Peyer's patch (tissue), 4 donors: Measurements from ENCODE around the gene PLXNC1. TPM values are rescaled to one million over a fixed set of nuclear protein-coding genes. Genes with fewer than 3 reads are reported as not detected.

Experiments
- DNase-seq, 3 donors: peaks; one replicate each; pipeline ENCODE4 v3.0.0-alpha.2; 2017 to 2019
- H3K27ac ChIP-seq, 4 donors: fragments of 200-600 bp; sonication (generic); one replicate each; pipeline ENCODE4 v1.5.1; 2016 to 2019
- H3K27me3 ChIP-seq, 2 donors: fragments of 200-600 bp; sonication (generic); one replicate each; pipeline ENCODE4 v1.5.1; 2019
- H3K36me3 ChIP-seq, 3 donors: fragments of 200-600 bp; sonication (generic); one replicate each; pipeline ENCODE4 v1.5.1; 2016 to 2019
- H3K4me1 ChIP-seq, 4 donors: fragments of 200-600 bp; sonication (generic); one replicate each; pipeline ENCODE4 v1.5.1; 2016 to 2019
- H3K4me3 ChIP-seq, 4 donors: fragments of 200-600 bp; sonication (generic); 1 replicate in 3 of 4; 2 replicates in 1 of 4; pipeline ENCODE4 v1.5.1; 2016 to 2019; ENCODE audit warnings: mild to moderate bottlenecking in 1 of 4
- H3K9me3 ChIP-seq, 4 donors: fragments of 200-600 bp; sonication (generic); one replicate each; pipeline ENCODE4 v1.5.1; 2016 to 2019; ENCODE audit warnings: mild to moderate bottlenecking in 1 of 4
- POLR2A ChIP-seq, 2 donors: fragments of 450-650 bp; IDR thresholded peaks; one replicate each; pipeline ENCODE4 v1.5.1; 2017; ENCODE audit warnings: antibody characterized with exemption in 2 of 2, mild to moderate bottlenecking in 2 of 2, moderate library complexity in 2 of 2
- total RNA-seq, 4 donors: library from RNA; depleted of rRNA; stranded (reverse); fragments of >200 nt; gene quantifications; one replicate each; pipeline ENCODE4 v1.1.0, GENCODE V29; 2016
- TF ChIP-seq, protein P1 (sequence below), 6 experiments: fragments of 450-650 bp in 4 of 6; fragments of 200-600 bp in 2 of 6; sonication (generic) in 1 of 6; IDR thresholded peaks; one replicate each; pipeline ENCODE4 v1.5.1; 2017 to 2019; ENCODE audit warnings: antibody characterized with exemption in 6 of 6, mild to moderate bottlenecking in 3 of 6, moderate library complexity in 1 of 6

The PLXNC1 gene
- total RNA-seq, 4 donors from 2014 or later, result 0.88 to 21.5 (median 5.1) TPM

DNA sequence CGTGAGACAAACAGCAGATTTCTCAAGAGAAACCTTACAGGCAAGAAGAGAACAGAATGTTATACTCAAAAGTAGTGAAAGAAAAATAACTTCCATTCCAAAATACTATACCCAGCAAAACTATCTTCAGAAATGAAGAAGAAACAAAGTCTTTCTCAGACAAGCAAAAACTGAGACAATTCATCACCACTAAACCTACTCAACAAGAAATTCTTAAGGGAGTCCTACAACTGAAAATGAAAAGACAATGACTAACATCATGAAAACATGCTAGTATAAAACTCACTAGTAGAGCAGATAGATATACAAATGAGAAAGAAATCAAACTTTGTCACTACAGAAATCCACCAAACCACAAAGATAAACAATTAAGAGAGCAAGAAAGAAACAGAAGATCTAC is 204.8 kb downstream of the PLXNC1 start:
- no peak for TF ChIP-seq POLR2A (IDR thresholded peaks at IDR 0.05)
- TF ChIP-seq, protein P1, sequence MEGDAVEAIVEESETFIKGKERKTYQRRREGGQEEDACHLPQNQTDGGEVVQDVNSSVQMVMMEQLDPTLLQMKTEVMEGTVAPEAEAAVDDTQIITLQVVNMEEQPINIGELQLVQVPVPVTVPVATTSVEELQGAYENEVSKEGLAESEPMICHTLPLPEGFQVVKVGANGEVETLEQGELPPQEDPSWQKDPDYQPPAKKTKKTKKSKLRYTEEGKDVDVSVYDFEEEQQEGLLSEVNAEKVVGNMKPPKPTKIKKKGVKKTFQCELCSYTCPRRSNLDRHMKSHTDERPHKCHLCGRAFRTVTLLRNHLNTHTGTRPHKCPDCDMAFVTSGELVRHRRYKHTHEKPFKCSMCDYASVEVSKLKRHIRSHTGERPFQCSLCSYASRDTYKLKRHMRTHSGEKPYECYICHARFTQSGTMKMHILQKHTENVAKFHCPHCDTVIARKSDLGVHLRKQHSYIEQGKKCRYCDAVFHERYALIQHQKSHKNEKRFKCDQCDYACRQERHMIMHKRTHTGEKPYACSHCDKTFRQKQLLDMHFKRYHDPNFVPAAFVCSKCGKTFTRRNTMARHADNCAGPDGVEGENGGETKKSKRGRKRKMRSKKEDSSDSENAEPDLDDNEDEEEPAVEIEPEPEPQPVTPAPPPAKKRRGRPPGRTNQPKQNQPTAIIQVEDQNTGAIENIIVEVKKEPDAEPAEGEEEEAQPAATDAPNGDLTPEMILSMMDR (IDR thresholded peaks at IDR 0.05), result no peak
- Histone ChIP-seq H3K4me3 (no peak overlapping the region), H3K27me3 (no peaks in the 10 kb centered on the region), H3K27ac (no peak overlapping the region), H3K4me1 (no peaks in the 10 kb centered on the region), H3K36me3 (no peaks in the 10 kb centered on the region), H3K9me3 (peaks cover 0 to 29% (median 2%) of the 10 kb centered on the region in 4 donors)
- DNase-seq, result no peak
